RWPE2 (cell line): ENCODE results near the gene SLC15A4.

Experiments used
- ATAC-seq: fragments of 200-7000 bp; cut with Tn5 transposase; 3 replicates; pipeline ENCODE4 v1.9.1; 2021; ENCODE audit warnings: low read depth
- DNase-seq: peaks from one replicate; pipeline ENCODE4 v3.0.0-alpha.2; 2020; ENCODE audit warnings: low spot score
- H3K27ac ChIP-seq: fragments of 450-650 bp; 2 replicates; pipeline ENCODE4 v1.5.1; 2017; ENCODE audit warnings: mild to moderate bottlenecking; ENCODE audit not compliant: poor library complexity, severe bottlenecking
- H3K27me3 ChIP-seq: fragments of 250-450 bp; sonication (Bioruptor Pico); 2 replicates; pipeline ENCODE4 v1.5.1; 2021; ENCODE audit warnings: mild to moderate bottlenecking, moderate library complexity; ENCODE audit not compliant: insufficient read depth, poor library complexity, severe bottlenecking
- H3K36me3 ChIP-seq: fragments of 250-450 bp; sonication (Bioruptor Pico); 2 replicates; pipeline ENCODE4 v1.5.1; 2020; ENCODE audit warnings: low read depth, mild to moderate bottlenecking, moderate library complexity
- H3K4me1 ChIP-seq: fragments of 250-450 bp; sonication (Bioruptor Pico); 2 replicates; pipeline ENCODE4 v1.5.1; 2021; ENCODE audit warnings: mild to moderate bottlenecking, moderate library complexity; ENCODE audit not compliant: insufficient read depth, poor library complexity, severe bottlenecking
- H3K4me3 ChIP-seq: fragments of 250-450 bp; sonication (Bioruptor Pico); 2 replicates; pipeline ENCODE4 v1.5.1; 2021; ENCODE audit warnings: mild to moderate bottlenecking, moderate library complexity; ENCODE audit not compliant: severe bottlenecking
- H3K9me3 ChIP-seq: fragments of 250-450 bp; sonication (Bioruptor Pico); 2 replicates; pipeline ENCODE4 v1.5.1; 2021; ENCODE audit warnings: mild to moderate bottlenecking, moderate library complexity; ENCODE audit not compliant: severe bottlenecking
- TF ChIP-seq, protein P1 (sequence below): fragments of 450-650 bp; IDR thresholded peaks from one replicate; pipeline ENCODE4 v1.5.1; 2017; ENCODE audit warnings: mild to moderate bottlenecking, moderate library complexity; ENCODE audit not compliant: poor library complexity, severe bottlenecking

The SLC15A4 gene

DNA sequence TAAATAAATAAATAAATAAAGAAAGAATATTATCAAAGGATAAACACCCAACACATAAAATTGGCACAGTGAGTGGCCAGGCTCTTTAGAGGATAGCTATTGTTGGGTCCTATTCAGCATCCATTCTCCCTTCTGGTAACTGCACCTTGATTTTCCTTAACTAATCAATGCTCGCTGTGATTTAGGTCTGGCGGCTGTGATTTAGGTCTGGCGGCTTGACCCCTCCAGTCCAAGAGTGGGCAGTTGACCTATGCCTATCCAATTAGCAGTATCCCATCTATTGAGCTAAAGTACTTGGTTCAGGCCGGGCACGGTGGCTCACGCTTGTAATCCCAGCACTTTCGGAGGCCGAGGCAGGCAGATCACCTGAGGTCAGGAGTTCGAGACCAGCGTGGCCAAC, 9.7 kb upstream of the SLC15A4 start:
- DNase-seq (no peak), ATAC-seq (no peak)
- no peak overlapping the region for H3K4me3 ChIP-seq
- H3K4me1 ChIP-seq = no peaks in the 10 kb centered on the region
- no peaks in the 10 kb centered on the region for H3K36me3 ChIP-seq
- no peak overlapping the region for H3K27ac ChIP-seq
- no peaks in the 10 kb centered on the region for H3K27me3 ChIP-seq
- TF ChIP-seq, protein P1, sequence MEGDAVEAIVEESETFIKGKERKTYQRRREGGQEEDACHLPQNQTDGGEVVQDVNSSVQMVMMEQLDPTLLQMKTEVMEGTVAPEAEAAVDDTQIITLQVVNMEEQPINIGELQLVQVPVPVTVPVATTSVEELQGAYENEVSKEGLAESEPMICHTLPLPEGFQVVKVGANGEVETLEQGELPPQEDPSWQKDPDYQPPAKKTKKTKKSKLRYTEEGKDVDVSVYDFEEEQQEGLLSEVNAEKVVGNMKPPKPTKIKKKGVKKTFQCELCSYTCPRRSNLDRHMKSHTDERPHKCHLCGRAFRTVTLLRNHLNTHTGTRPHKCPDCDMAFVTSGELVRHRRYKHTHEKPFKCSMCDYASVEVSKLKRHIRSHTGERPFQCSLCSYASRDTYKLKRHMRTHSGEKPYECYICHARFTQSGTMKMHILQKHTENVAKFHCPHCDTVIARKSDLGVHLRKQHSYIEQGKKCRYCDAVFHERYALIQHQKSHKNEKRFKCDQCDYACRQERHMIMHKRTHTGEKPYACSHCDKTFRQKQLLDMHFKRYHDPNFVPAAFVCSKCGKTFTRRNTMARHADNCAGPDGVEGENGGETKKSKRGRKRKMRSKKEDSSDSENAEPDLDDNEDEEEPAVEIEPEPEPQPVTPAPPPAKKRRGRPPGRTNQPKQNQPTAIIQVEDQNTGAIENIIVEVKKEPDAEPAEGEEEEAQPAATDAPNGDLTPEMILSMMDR = no peak
- no peaks in the 10 kb centered on the region for H3K9me3 ChIP-seq

- Histone ChIP-seq H3K27me3 (no peaks in the 10 kb centered on the region), H3K9me3 (no peaks in the 10 kb centered on the region), H3K27ac (no peak overlapping the region), H3K4me1 (no peaks in the 10 kb centered on the region), H3K4me3 (no peak overlapping the region), H3K36me3 (no peaks in the 10 kb centered on the region)
- ATAC-seq (no peak), DNase-seq (no peak)
- TF ChIP-seq, protein P1 = no peak
Observed at GRCh38 chr12:128830505-128830893, 6.7 kb upstream of the SLC15A4 start.

DNA sequence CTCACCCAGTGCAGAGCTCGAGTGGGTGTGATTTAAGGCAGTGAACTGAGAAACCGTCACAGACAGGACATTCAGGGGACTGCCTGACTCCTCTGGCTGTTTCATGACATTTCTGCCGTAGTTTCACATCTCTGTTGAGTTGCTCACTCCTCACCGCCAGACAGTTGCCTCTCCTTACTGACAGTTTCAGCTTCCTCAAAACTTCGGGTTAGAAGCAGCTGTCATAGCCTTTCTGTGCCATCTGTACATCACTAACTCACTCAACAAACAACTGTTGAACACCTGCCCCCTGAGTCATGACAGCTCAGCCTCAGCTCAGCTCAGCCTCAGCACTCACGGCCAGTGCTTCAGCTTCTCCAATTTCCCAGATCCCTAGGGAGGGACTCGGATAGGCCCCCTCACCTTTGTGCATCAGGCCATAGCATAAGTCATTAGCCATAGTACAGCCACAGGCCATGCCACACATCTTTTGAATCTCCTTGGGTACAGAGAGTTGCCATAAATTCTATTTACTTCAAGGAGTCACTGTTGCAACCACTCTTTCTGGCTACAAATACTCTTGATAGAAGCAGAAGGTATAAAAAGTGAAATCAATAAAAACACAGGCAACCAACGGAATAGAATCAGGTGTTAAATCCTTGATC, 6.2 kb upstream of the SLC15A4 start:
- TF ChIP-seq, protein P1 = no peak
- H3K4me1 ChIP-seq = no peaks in the 10 kb centered on the region
- H3K27me3 ChIP-seq = no peaks in the 10 kb centered on the region
- ATAC-seq = 0 out of 3 replicates have a peak, but pooled peaks have one; percentile 31
- no peaks in the 10 kb centered on the region for H3K9me3 ChIP-seq
- H3K27ac ChIP-seq = no peak overlapping the region
- DNase-seq = no peak
- H3K36me3 ChIP-seq = no peaks in the 10 kb centered on the region
- H3K4me3 ChIP-seq = no peak overlapping the region

DNA sequence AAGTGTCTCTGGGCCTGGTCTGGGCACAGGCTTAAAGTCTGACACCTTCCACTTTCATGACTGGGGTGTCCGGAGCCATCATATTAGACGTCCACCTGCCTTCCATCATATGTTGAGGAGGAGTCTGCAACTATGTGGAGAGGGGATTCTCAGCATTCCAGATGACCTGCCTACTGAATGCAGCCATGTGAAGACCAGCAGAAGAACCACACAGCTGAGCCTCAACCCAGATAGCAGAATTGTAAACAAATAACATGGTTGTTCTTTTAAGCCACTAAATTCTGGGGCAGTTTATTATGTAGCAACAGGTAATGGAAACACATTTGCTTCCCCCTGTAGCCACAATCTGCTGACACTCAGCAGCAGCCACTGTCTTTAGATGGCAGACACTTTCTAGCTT, 4.0 kb upstream of the SLC15A4 start:
- Histone ChIP-seq H3K4me3 (no peak overlapping the region), H3K9me3 (no peaks in the 10 kb centered on the region), H3K4me1 (no peaks in the 10 kb centered on the region), H3K27me3 (no peaks in the 10 kb centered on the region), H3K27ac (no peak overlapping the region), H3K36me3 (no peaks in the 10 kb centered on the region)
- ATAC-seq (no peak), DNase-seq (no peak)
- TF ChIP-seq, protein P1 = no peak

- Histone ChIP-seq H3K9me3 (no peaks in the 10 kb centered on the region), H3K4me3 (no peak overlapping the region), H3K27me3 (no peaks in the 10 kb centered on the region), H3K4me1 (peaks cover 7% of the 10 kb centered on the region), H3K36me3 (peaks cover 7% of the 10 kb centered on the region), H3K27ac (no peak overlapping the region)
- no peak for ATAC-seq
- TF ChIP-seq, protein P1 = no peak
- DNase-seq = no peak
Observed at GRCh38 chr12:128825835-128826234, 2.1 kb upstream of the SLC15A4 start.
